ENCODE measurements around the gene PRKG2. TPM values are rescaled to one million over a fixed set of nuclear protein-coding genes. Genes with fewer than 3 reads are reported as not detected.

Gene PRKG2
- polyA plus RNA-seq, 1 donor (not counting 4 experiments of a cell fraction or from before 2014, with no cell fraction given): 0.68 TPM

GRCh38 chr4:81084029-81084428, 131.0 kb downstream of the PRKG2 start:
- dilution Hi-C loops (cut with MboI; ENCODE audit: extremely low pct_ligation_motif_present, low sequenced_read_pairs): no loop called here
- TF ChIP-seq EZH2 (IDR thresholded peaks at IDR 0.05; ENCODE audit: low read length) (no peak), CTCF (optimal IDR thresholded peaks at IDR 0.05 in 1 of 3, IDR thresholded peaks at IDR 0.05 in 1 of 3, conservative IDR thresholded peaks at IDR 0.05 in 1 of 3; ENCODE audit: extremely low read depth in 1 of 3, insufficient read depth in 2 of 3, low read length in 3 of 3) (peak; percentile 42 to 82 (median 56))
- DNase-seq (ENCODE audit: low read depth, low spot score): no peak

GRCh38 chr4:81081156-81081555, 133.9 kb downstream of the PRKG2 start:
- H3K4me3 ChIP-seq (ENCODE audit: control insufficient read depth in 2 of 3, extremely low read depth in 1 of 3, insufficient read depth in 2 of 3, low read depth in 1 of 3, low read length in 3 of 3): no peak overlapping the region
- no peak for FAIRE-seq
- no peak for DNase-seq (ENCODE audit: low read depth, low spot score)
- H3K36me3 ChIP-seq (ENCODE audit: control insufficient read depth in 2 of 2, extremely low read depth in 1 of 2, insufficient read depth in 2 of 2, low read length in 2 of 2): no peaks in the 10 kb centered on the region
- H4K20me1 ChIP-seq (ENCODE audit: control insufficient read depth, extremely low read depth, insufficient read depth, low read length): no peaks in the 10 kb centered on the region
- no peak overlapping the region for H3K4me2 ChIP-seq (ENCODE audit: control insufficient read depth, extremely low read depth, insufficient read depth, low read depth, low read length)
- H3K9me3 ChIP-seq (ENCODE audit: control insufficient read depth, low read depth, low read length): no peaks in the 10 kb centered on the region
- H3K4me1 ChIP-seq (ENCODE audit: control insufficient read depth, extremely low read depth, insufficient read depth, low read length): no peaks in the 10 kb centered on the region
- H3K27ac ChIP-seq (ENCODE audit: control insufficient read depth, insufficient read depth, low read length): no peak overlapping the region
- dilution Hi-C loops (cut with MboI; ENCODE audit: extremely low pct_ligation_motif_present, low sequenced_read_pairs): no loop called here
- TF ChIP-seq CTCF (optimal IDR thresholded peaks at IDR 0.05 in 1 of 3, IDR thresholded peaks at IDR 0.05 in 1 of 3, conservative IDR thresholded peaks at IDR 0.05 in 1 of 3; ENCODE audit: extremely low read depth in 1 of 3, insufficient read depth in 2 of 3, low read length in 3 of 3): no peak
- TF ChIP-seq EZH2 (IDR thresholded peaks at IDR 0.05; ENCODE audit: low read length): no peak
- no peaks in the 10 kb centered on the region for H3K27me3 ChIP-seq (ENCODE audit: control insufficient read depth, extremely low read depth, insufficient read depth, low read length)
- no peak overlapping the region for H3K9ac ChIP-seq (ENCODE audit: control insufficient read depth, extremely low read depth, insufficient read depth, low read length)
- no peaks in the 10 kb centered on the region for H3K79me2 ChIP-seq (ENCODE audit: control insufficient read depth, insufficient read depth, low read length)
- H2AFZ ChIP-seq (ENCODE audit: control insufficient read depth, low read length): no peak overlapping the region
- no peaks in the 10 kb centered on the region for H3K9me1 ChIP-seq (ENCODE audit: control insufficient read depth, extremely low read depth, insufficient read depth, low read length)

More at GRCh38 chr4:81084029-81084428, 131.0 kb downstream of the PRKG2 start:
- no peaks in the 10 kb centered on the region for H3K27me3 ChIP-seq (ENCODE audit: control insufficient read depth, extremely low read depth, insufficient read depth, low read length)
- H3K4me1 ChIP-seq (ENCODE audit: control insufficient read depth, extremely low read depth, insufficient read depth, low read length): no peaks in the 10 kb centered on the region
- H3K9me1 ChIP-seq (ENCODE audit: control insufficient read depth, extremely low read depth, insufficient read depth, low read length): no peaks in the 10 kb centered on the region
- no peak overlapping the region for H3K4me2 ChIP-seq (ENCODE audit: control insufficient read depth, extremely low read depth, insufficient read depth, low read depth, low read length)
- H3K36me3 ChIP-seq (ENCODE audit: control insufficient read depth in 2 of 2, extremely low read depth in 1 of 2, insufficient read depth in 2 of 2, low read length in 2 of 2): no peaks in the 10 kb centered on the region
- H3K9me3 ChIP-seq (ENCODE audit: control insufficient read depth, low read depth, low read length): no peaks in the 10 kb centered on the region
- H2AFZ ChIP-seq (ENCODE audit: control insufficient read depth, low read length): no peak overlapping the region
- no peaks in the 10 kb centered on the region for H4K20me1 ChIP-seq (ENCODE audit: control insufficient read depth, extremely low read depth, insufficient read depth, low read length)
- H3K79me2 ChIP-seq (ENCODE audit: control insufficient read depth, insufficient read depth, low read length): no peaks in the 10 kb centered on the region
- no peak overlapping the region for H3K4me3 ChIP-seq (ENCODE audit: control insufficient read depth in 2 of 3, extremely low read depth in 1 of 3, insufficient read depth in 2 of 3, low read depth in 1 of 3, low read length in 3 of 3)
- H3K9ac ChIP-seq (ENCODE audit: control insufficient read depth, extremely low read depth, insufficient read depth, low read length): no peak overlapping the region
- no peak overlapping the region for H3K27ac ChIP-seq (ENCODE audit: control insufficient read depth, insufficient read depth, low read length)
- no peak for FAIRE-seq
